Left lung (tissue), 10 donors: ENCODE data around the gene GNB1L. TPM values are rescaled to one million over a fixed set of nuclear protein-coding genes. Genes with fewer than 3 reads are reported as not detected.

Experiments
- ATAC-seq: fragments of 200-7000 bp; cut with Tn5 transposase; one replicate; pipeline ENCODE4 v1.9.1; 2020; ENCODE audit warnings: moderate library complexity
- DNase-seq, 4 donors: peaks; one replicate each; pipeline ENCODE4 v3.0.0-alpha.2; 2013 to 2020
- H3K27ac ChIP-seq, 2 donors: fragments of 200-600 bp; sonication (generic) in 1 of 2; one replicate each; pipeline versions ENCODE4 v1.5.0 to v1.8.0; 2020 to 2021
- H3K27me3 ChIP-seq, 2 donors: fragments of 200-600 bp; sonication (generic) in 1 of 2; one replicate each; pipeline versions ENCODE4 v1.5.0 to v1.8.0; 2020 to 2021
- H3K36me3 ChIP-seq, 2 donors: fragments of 200-600 bp; sonication (generic) in 1 of 2; one replicate each; pipeline versions ENCODE4 v1.5.0 to v1.8.0; 2020 to 2021
- H3K4me1 ChIP-seq, 2 donors: fragments of 200-600 bp; one replicate each; pipeline ENCODE4 v1.8.0; 2021
- H3K4me3 ChIP-seq, 2 donors: fragments of 200-600 bp; sonication (generic) in 1 of 2; one replicate each; pipeline versions ENCODE4 v1.5.0 to v1.8.0; 2020 to 2021; ENCODE audit warnings: mild to moderate bottlenecking in 1 of 2
- H3K9me3 ChIP-seq, 2 donors: fragments of 200-600 bp; sonication (generic) in 1 of 2; one replicate each; pipeline versions ENCODE4 v1.5.0 to v1.8.0; 2020 to 2021
- CTCF ChIP-seq, 2 donors: fragments of 200-600 bp; sonication (generic) in 1 of 2; IDR thresholded peaks; one replicate each; pipeline versions ENCODE4 v1.5.0 to v1.8.0; 2021; ENCODE audit warnings: antibody characterized with exemption in 2 of 2
- intact Hi-C, 2 donors: fragments of 100-400 bp; cut with DNase I; formaldehyde crosslinking; loops; one replicate each; pipeline versions ENCODE4 v1.11.2 to v1.14.2; 2022
- polyA plus RNA-seq, 6 donors: library from polyadenylated mRNA; unstranded; fragments of 120-200 nt; gene quantifications; one replicate each; pipeline ENCODE4 v1.2.1, GENCODE V29; 2013; ENCODE audit not compliant: insufficient read length in 6 of 6
- total RNA-seq, 2 donors: library from RNA; stranded (reverse); fragmentation: NEBNext Ultra II Directional; extraction: Animal tissue kit (Norgen Biotek cat#: 25700); gene quantifications; one replicate each; pipeline ENCODE4 v1.2.1, GENCODE V29; 2021
- donor health status: DM: no; HTN: yes; CAD: no.
- donor health status: DM: no; HTN: no; CAD: no.

The GNB1L gene
- total and polyA plus RNA-seq, 8 donors: 4.3 to 7.9 (median 5.5) TPM

- H3K27me3 ChIP-seq: no peaks in the 10 kb centered on the region
- peak in 1 of 4 donors; percentile 70 for DNase-seq
- no peak for TF ChIP-seq CTCF (IDR thresholded peaks at IDR 0.05)
- intact Hi-C loops: no loop called here
- H3K27ac ChIP-seq: no peak overlapping the region
- H3K9me3 ChIP-seq: no peaks in the 10 kb centered on the region
- no peaks in the 10 kb centered on the region for H3K36me3 ChIP-seq
- peaks cover 0 to 3% of the 10 kb centered on the region in 2 donors for H3K4me1 ChIP-seq
- ATAC-seq: no peak
- no peak overlapping the region for H3K4me3 ChIP-seq
Measured at GRCh38 chr22:19810381-19811201, 44.1 kb downstream of the GNB1L start.

- Histone ChIP-seq H3K27ac (no peak overlapping the region), H3K9me3 (no peaks in the 10 kb centered on the region), H3K36me3 (no peaks in the 10 kb centered on the region), H3K27me3 (no peaks in the 10 kb centered on the region), H3K4me1 (peaks cover 0 to 3% of the 10 kb centered on the region in 2 donors), H3K4me3 (no peak overlapping the region)
- TF ChIP-seq CTCF (IDR thresholded peaks at IDR 0.05): no peak
- DNase-seq (peak in 1 of 4 donors; percentile 10), ATAC-seq (no peak)
- intact Hi-C loops: no loop called here
Measured at GRCh38 chr22:19809741-19810140, 44.9 kb downstream of the GNB1L start.

GRCh38 chr22:19808873-19809478 lies 45.7 kb downstream of the GNB1L start:
- TF ChIP-seq CTCF (IDR thresholded peaks at IDR 0.05): no peak
- DNase-seq: peak in 1 of 4 donors; percentile 21
- intact Hi-C loops: no loop called here

GRCh38 chr22:19807914-19808872 lies 46.5 kb downstream of the GNB1L start:
- ATAC-seq (no peak), DNase-seq (peak in 2 of 4 donors; percentile 24 to 70)
- Histone ChIP-seq H3K27ac (no peak overlapping the region), H3K9me3 (no peaks in the 10 kb centered on the region), H3K36me3 (no peaks in the 10 kb centered on the region), H3K4me1 (peaks cover 0 to 3% of the 10 kb centered on the region in 2 donors), H3K4me3 (no peak overlapping the region), H3K27me3 (no peaks in the 10 kb centered on the region)
- intact Hi-C loops: no loop called here
- no peak for TF ChIP-seq CTCF (IDR thresholded peaks at IDR 0.05)

More at GRCh38 chr22:19808873-19809478, 45.7 kb downstream of the GNB1L start:
- no peaks in the 10 kb centered on the region for H3K36me3 ChIP-seq
- H3K9me3 ChIP-seq: no peaks in the 10 kb centered on the region
- no peaks in the 10 kb centered on the region for H3K27me3 ChIP-seq
- no peak overlapping the region for H3K27ac ChIP-seq
- peaks cover 0 to 3% of the 10 kb centered on the region in 2 donors for H3K4me1 ChIP-seq
- H3K4me3 ChIP-seq: no peak overlapping the region
- no peak for ATAC-seq
